ENCODE data around the gene TFCP2L1. TPM values are rescaled to one million over a fixed set of nuclear protein-coding genes. Genes with fewer than 3 reads are reported as not detected.

Gene TFCP2L1
- total RNA-seq, 1 donor from 2014 or later, result 0.86 TPM

- Mint-ChIP-seq H3K4me3 (ENCODE audit: low read depth) (no peak overlapping the region), H3K36me3 (ENCODE audit: insufficient read depth) (no peaks in the 10 kb centered on the region), H3K27me3 (peaks cover 77% of the 10 kb centered on the region), H3K9me3 (ENCODE audit: low read depth) (no peaks in the 10 kb centered on the region), H3K27ac (no peak overlapping the region), H3K4me1 (ENCODE audit: low read depth) (peaks cover 3% of the 10 kb centered on the region)
- no peak for TF ChIP-seq CTCF (IDR thresholded peaks at IDR 0.05; ENCODE audit: unreplicated experiment)
- no peak for DNase-seq (ENCODE audit: low spot score, unreplicated experiment)
Measured at GRCh38 chr2:121244616-121245015, 40.4 kb downstream of the TFCP2L1 start.

GRCh38 chr2:121243821-121244460 is 41.1 kb downstream of the TFCP2L1 start:
- Mint-ChIP-seq H3K27ac (no peak overlapping the region), H3K4me3 (ENCODE audit: low read depth) (no peak overlapping the region), H3K9me3 (ENCODE audit: low read depth) (no peaks in the 10 kb centered on the region), H3K27me3 (peaks cover 77% of the 10 kb centered on the region), H3K36me3 (ENCODE audit: insufficient read depth) (no peaks in the 10 kb centered on the region), H3K4me1 (ENCODE audit: low read depth) (peaks cover 3% of the 10 kb centered on the region)
- no peak for TF ChIP-seq CTCF (IDR thresholded peaks at IDR 0.05; ENCODE audit: unreplicated experiment)
- no peak for DNase-seq (ENCODE audit: low spot score, unreplicated experiment)

GRCh38 chr2:121242976-121243375 is 42.0 kb downstream of the TFCP2L1 start:
- DNase-seq (ENCODE audit: low spot score, unreplicated experiment), result no peak
- TF ChIP-seq CTCF (IDR thresholded peaks at IDR 0.05; ENCODE audit: unreplicated experiment), result no peak
- Mint-ChIP-seq H3K36me3 (ENCODE audit: insufficient read depth) (no peaks in the 10 kb centered on the region), H3K27ac (no peak overlapping the region), H3K4me1 (ENCODE audit: low read depth) (peaks cover 3% of the 10 kb centered on the region), H3K9me3 (ENCODE audit: low read depth) (no peaks in the 10 kb centered on the region), H3K4me3 (ENCODE audit: low read depth) (no peak overlapping the region), H3K27me3 (peaks cover 80% of the 10 kb centered on the region)

GRCh38 chr2:121242175-121242875 is 42.7 kb downstream of the TFCP2L1 start:
- peaks cover 3% of the 10 kb centered on the region for H3K4me1 Mint-ChIP-seq (ENCODE audit: low read depth)
- TF ChIP-seq CTCF (IDR thresholded peaks at IDR 0.05; ENCODE audit: unreplicated experiment), result no peak
- peaks cover 82% of the 10 kb centered on the region for H3K27me3 Mint-ChIP-seq
- no peak overlapping the region for H3K4me3 Mint-ChIP-seq (ENCODE audit: low read depth)
- DNase-seq (ENCODE audit: low spot score, unreplicated experiment), result no peak
- H3K27ac Mint-ChIP-seq, result no peak overlapping the region
- H3K36me3 Mint-ChIP-seq (ENCODE audit: insufficient read depth), result no peaks in the 10 kb centered on the region
- H3K9me3 Mint-ChIP-seq (ENCODE audit: low read depth), result no peaks in the 10 kb centered on the region

- Mint-ChIP-seq H3K27ac (no peak overlapping the region), H3K9me3 (ENCODE audit: low read depth) (no peaks in the 10 kb centered on the region), H3K4me3 (ENCODE audit: low read depth) (no peak overlapping the region), H3K36me3 (ENCODE audit: insufficient read depth) (no peaks in the 10 kb centered on the region), H3K27me3 (peaks cover 83% of the 10 kb centered on the region), H3K4me1 (ENCODE audit: low read depth) (peaks cover 3% of the 10 kb centered on the region)
- no peak for TF ChIP-seq CTCF (IDR thresholded peaks at IDR 0.05; ENCODE audit: unreplicated experiment)
- no peak for DNase-seq (ENCODE audit: low spot score, unreplicated experiment)
Measured at GRCh38 chr2:121241466-121241865, 43.5 kb downstream of the TFCP2L1 start.

Data from progenitor cell of endocrine pancreas (in vitro differentiated cells).